IPS DF 19.7 (cell line): ENCODE results near the gene KRTAP10-4.

Experiments used
- DNase-seq: peaks from one replicate; pipeline ENCODE4 v3.0.0-alpha.2; 2013; ENCODE audit warnings: low read depth, low spot score

The KRTAP10-4 gene

GRCh38 chr21:44616591-44616926 is 43.0 kb downstream of the KRTAP10-4 start:
- DNase-seq, result no peak

DNA sequence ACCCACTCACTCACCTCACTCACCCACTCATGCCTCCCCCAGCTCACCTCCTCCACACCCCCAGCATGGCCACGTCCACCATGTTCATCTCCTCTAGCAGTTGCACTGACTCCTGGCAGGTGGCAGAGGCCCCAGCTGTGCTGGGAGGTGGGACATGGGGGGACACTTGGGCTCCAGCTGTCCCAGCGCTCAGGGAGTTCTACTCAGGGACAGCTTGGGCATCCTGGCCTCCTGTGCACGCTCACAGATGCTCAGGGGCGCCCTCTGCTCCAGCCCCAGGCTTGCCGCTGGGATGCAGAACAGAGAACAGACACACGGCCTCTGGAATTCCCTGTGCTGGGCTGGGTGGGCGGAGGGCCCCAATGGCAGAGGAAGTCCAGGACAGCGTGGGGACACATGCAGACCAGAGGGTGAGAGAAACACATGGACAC is 43.6 kb downstream of the KRTAP10-4 start:
- no peak for DNase-seq

- DNase-seq, result no peak
Measured at GRCh38 chr21:44618504-44618903, 45.0 kb downstream of the KRTAP10-4 start.

- DNase-seq, result no peak
Measured at GRCh38 chr21:44618909-44619308, 45.4 kb downstream of the KRTAP10-4 start.

DNA sequence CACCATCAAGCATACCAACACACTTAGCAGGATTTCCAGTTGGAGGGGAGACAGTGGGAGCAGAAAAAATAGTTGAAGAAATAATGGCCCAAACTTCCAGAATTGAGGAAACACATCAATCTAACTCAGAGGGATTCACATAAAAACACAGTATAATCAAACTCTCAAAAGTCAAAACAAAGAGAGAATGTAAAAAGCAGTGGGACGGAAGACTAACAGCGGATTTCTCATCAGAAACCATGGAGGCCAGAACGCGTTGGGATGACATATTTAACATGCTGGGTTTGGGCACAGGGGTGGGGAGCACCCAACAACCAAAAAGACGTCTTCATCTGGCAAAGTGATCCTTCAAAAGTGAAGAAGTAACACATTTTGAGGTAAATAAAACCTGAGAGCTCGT is 46.4 kb downstream of the KRTAP10-4 start:
- no peak for DNase-seq

DNA sequence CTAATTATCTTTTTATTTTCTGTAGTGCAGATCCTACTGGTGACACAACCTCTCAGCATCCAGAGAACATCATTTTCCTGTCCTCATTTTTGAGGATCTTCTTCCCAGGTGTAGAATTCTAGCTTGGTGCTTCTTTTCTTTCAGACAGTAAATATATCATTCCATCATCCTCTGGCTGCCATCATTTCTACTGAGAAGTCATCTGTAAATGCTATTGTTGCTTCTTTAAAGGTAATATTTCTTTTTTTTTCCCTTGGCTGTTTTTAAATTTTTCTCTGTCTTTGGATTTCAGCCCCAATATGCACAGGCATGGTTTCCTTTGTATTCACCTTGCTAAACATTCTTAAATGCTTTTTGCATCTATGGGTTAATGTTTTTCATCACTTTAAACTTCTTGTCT is 50.0 kb downstream of the KRTAP10-4 start:
- no peak for DNase-seq
